Measurements from ENCODE around the gene PIK3R3. TPM values are rescaled to one million over a fixed set of nuclear protein-coding genes. Genes with fewer than 3 reads are reported as not detected.

The PIK3R3 gene
- total and polyA plus RNA-seq, 9 of the 15 experiments (the other 6 are each of a cell fraction or from before 2014, with no cell fraction given), result 1.4 to 7.7 (median 4.6) TPM

GRCh38 chr1:46102769-46103476 is 29.5 kb downstream of the PIK3R3 start:
- ATAC-seq (no peak), FAIRE-seq (no peak), DNase-seq (ENCODE audit: extremely low read depth in 1 of 4, low spot score in 3 of 4) (no peak)
- in situ Hi-C loops (cut with MboI) (no loop called here), intact Hi-C loops (cut with micrococcal nuclease) (no loop called here)
- H3K4me2 ChIP-seq (ENCODE audit: insufficient read depth, low read length), result no peak overlapping the region
- no peaks in the 10 kb centered on the region for H3K36me3 ChIP-seq (ENCODE audit: control insufficient read depth, insufficient read depth, low read length)
- WGBS (ENCODE audit: insufficient coverage, low coverage, missing lambda C conversion rate), result 68% methylated on average over 6 of the region's 6 CpGs
- no peak overlapping the region for H3K27ac ChIP-seq (ENCODE audit: extremely low read depth, low read depth, low read length)
- no TSS peak for BruUV-seq (replicated peaks)
- no peaks in the 10 kb centered on the region for H3K27me3 ChIP-seq (ENCODE audit: control insufficient read depth in 2 of 2, insufficient read depth in 2 of 2, low read length in 2 of 2)
- ChIA-PET CTCF (ENCODE audit: low intra/inter-chr PET ratio) (no interaction called here), POLR2A (interaction anchor here (1.5 kb wide), 1 partner anchor 9 kb away, joined by 5 read pairs; no protein-coding TSS in a partner anchor)
- no peak for TF ChIP-seq SMAD2 (IDR thresholded peaks at IDR 0.05; ENCODE audit: low read depth, low read length)
- no peak for TF ChIP-seq ZNF740 (CRISPR knock-in tag; IDR thresholded peaks at IDR 0.05)
- no peak for TF ChIP-seq ZNF740 (tag; IDR thresholded peaks at IDR 0.05)
- TF ChIP-seq SETDB1 (IDR thresholded peaks at IDR 0.05; ENCODE audit: low read length), result no peak
- TF ChIP-seq ZNF146 (CRISPR knock-in tag; IDR thresholded peaks at IDR 0.05; ENCODE audit: unreplicated experiment), result peak; percentile 27
- no peak overlapping the region for H3K9ac ChIP-seq (ENCODE audit: insufficient read depth in 1 of 2, low read depth in 2 of 2, low read length in 2 of 2)
- H3K79me2 ChIP-seq (ENCODE audit: control insufficient read depth, insufficient read depth, low read length), result no peaks in the 10 kb centered on the region
- H3K4me1 ChIP-seq (replicated peaks in 1 of 2; ENCODE audit: control insufficient read depth in 2 of 2, insufficient read depth in 2 of 2, low read length in 2 of 2), result no peaks in the 10 kb centered on the region
- H2AFZ ChIP-seq (ENCODE audit: low read depth, low read length), result no peak overlapping the region
- H3K4me3 ChIP-seq, result no peak overlapping the region
- 0 out of 2 replicates have a peak, but pooled peaks cover 2% of the 10 kb centered on the region for H3K9me3 ChIP-seq (replicated peaks; ENCODE audit: control insufficient read depth, insufficient read depth, low read depth, low read length)
- no peaks in the 10 kb centered on the region for H3K9me1 ChIP-seq (ENCODE audit: control insufficient read depth, insufficient read depth, low read length)
- no peaks in the 10 kb centered on the region for H4K20me1 ChIP-seq (replicated peaks; ENCODE audit: control insufficient read depth, insufficient read depth, low read length)

Measured in K562 (cell line).